ENCODE results near the gene CENPX.
"Not testable (repeated sequence)": the region's sequence is repeated elsewhere in the genome, so short reads cannot be mapped to it uniquely, and the experiment has no call there.

CENPX gene

DNA sequence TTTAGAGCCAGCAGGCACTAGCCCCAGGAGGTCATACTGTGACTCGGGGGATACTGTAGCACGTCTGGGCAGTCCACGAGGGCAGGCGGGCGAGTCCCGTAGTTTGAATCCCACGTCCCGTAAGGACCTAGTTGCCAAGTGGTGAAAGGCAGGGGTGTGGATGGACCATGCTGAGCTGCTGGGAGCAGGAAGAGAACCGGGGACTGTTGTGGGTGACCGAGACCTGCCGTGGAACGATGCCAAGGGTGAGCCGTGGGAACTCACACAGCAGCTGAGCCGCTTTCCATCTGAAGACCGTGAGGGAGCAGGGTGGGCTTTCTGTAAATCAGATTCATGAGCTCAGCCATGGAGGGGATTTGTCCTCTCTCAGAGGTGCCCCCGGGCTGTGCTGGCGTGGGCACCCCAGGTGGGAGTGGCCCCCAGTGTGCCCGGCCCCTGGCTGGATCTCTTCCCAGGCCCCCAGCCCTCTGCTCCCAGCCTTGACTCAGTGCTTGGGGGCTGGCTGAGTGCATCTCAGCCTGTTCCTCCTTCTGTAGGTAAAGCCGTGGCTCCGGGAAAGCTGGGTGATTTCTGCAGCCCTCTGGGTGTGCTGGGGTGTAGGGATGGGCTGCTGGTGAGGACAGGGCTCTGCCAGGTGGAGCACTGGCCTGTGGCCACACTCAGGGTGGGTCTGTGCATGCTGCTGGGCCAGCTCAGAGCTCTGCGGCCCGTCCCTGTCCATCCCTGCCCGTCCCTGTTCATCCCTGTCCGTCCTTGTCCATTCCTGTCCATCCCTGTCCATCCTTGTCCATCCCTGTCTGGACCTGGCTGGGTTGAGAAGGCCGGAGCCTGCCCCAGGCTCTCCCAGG lies 31.6 kb downstream of the CENPX start:
- Histone ChIP-seq H3K27ac (ENCODE audit: low read depth in 2 of 2, low read length in 2 of 2) (peak overlapping the region; percentile 38 to 52), H3K36me3 (ENCODE audit: control insufficient read depth in 2 of 2, insufficient read depth in 2 of 2, low read length in 2 of 2) (peaks cover under 1 to 5% of the 10 kb centered on the region in 2 donors), H3K9me3 (ENCODE audit: control insufficient read depth in 2 of 2, low read length in 2 of 2) (no peaks in the 10 kb centered on the region), H3K9ac (ENCODE audit: low read depth in 1 of 2, low read length in 2 of 2) (peak overlapping the region; percentile 18 to 47), H3K4me3 (ENCODE audit: low read length in 2 of 2) (no peak overlapping the region), H3K27me3 (ENCODE audit: control insufficient read depth in 2 of 2, insufficient read depth in 2 of 2, low read length in 2 of 2) (no peaks in the 10 kb centered on the region), H3K4me1 (ENCODE audit: control insufficient read depth in 2 of 2, insufficient read depth in 2 of 2, low read length in 2 of 2) (peaks cover 18% of the 10 kb centered on the region in 2 donors)

DNA sequence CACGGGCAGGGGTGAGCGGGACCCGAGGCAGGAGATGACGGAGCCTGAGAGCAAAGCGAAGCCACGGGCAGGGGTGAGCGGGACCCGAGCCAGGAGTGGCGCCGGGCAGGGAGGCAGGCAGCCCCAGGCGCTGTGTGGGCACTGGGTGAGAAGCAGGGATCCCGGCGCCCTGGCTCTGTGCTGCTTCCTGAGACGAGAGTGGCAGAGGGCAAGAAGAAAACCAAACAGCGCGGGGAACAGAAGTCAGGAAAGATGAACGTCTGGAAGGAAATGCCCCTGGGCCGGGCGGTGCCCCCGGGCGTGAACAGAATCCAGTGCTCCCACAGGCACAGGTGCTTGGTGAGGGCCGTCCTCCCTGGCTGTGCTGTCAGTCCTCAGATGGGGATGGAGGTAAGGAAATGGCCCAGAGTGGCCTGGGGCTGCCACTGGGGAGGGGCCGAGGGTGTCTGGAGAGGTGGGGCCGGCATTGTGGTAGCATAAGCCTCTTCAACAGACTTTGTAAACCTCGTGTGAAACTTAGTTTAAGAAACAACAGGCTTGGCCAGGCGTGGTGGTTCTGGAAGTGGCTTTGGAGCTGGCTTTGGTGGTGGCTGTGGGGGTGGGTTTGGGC lies 35.4 kb downstream of the CENPX start:
- Histone ChIP-seq H3K4me1 (ENCODE audit: control insufficient read depth in 2 of 2, insufficient read depth in 2 of 2, low read length in 2 of 2) (peaks cover 13 to 18% of the 10 kb centered on the region in 2 donors), H3K27me3 (ENCODE audit: control insufficient read depth in 2 of 2, insufficient read depth in 2 of 2, low read length in 2 of 2) (no peaks in the 10 kb centered on the region), H3K27ac (ENCODE audit: low read depth in 2 of 2, low read length in 2 of 2) (no peak overlapping the region), H3K4me3 (ENCODE audit: low read length in 2 of 2) (no peak overlapping the region), H3K36me3 (ENCODE audit: control insufficient read depth in 2 of 2, insufficient read depth in 2 of 2, low read length in 2 of 2) (peaks cover 14 to 17% of the 10 kb centered on the region in 2 donors), H3K9ac (ENCODE audit: low read depth in 1 of 2, low read length in 2 of 2) (no peak overlapping the region), H3K9me3 (ENCODE audit: control insufficient read depth in 2 of 2, low read length in 2 of 2) (no peaks in the 10 kb centered on the region)

DNA sequence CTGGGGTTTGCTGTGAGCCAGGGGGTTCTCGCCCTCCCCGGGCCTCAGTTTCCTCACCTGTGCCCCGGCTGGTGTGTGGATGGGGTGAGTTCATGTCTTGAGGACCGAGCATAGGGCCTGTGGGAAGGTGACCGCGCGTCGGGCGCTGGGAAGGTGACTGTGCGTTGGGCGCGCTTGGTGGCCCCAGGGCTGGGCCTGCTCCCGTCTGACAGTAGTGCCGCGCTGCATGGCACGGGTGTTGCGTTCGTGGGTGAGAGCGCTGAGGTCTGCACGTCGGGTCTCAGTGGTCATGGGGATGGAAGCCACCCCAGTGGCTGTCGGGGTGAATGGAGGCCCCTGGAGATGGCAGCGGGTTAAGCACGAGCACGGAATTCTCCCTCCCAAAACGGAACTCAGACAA lies 36.1 kb downstream of the CENPX start:
- no peaks in the 10 kb centered on the region for H3K9me3 ChIP-seq (ENCODE audit: control insufficient read depth in 2 of 2, low read length in 2 of 2)
- H3K4me3 ChIP-seq (ENCODE audit: low read length in 2 of 2): no peak overlapping the region
- peaks cover 16 to 17% of the 10 kb centered on the region in 2 donors for H3K36me3 ChIP-seq (ENCODE audit: control insufficient read depth in 2 of 2, insufficient read depth in 2 of 2, low read length in 2 of 2)
- H3K4me1 ChIP-seq (ENCODE audit: control insufficient read depth in 2 of 2, insufficient read depth in 2 of 2, low read length in 2 of 2): peaks cover 8 to 11% of the 10 kb centered on the region in 2 donors
- H3K9ac ChIP-seq (ENCODE audit: low read depth in 1 of 2, low read length in 2 of 2): no peak overlapping the region
- H3K27ac ChIP-seq (ENCODE audit: low read depth in 2 of 2, low read length in 2 of 2): no peak overlapping the region
- no peaks in the 10 kb centered on the region for H3K27me3 ChIP-seq (ENCODE audit: control insufficient read depth in 2 of 2, insufficient read depth in 2 of 2, low read length in 2 of 2)

DNA sequence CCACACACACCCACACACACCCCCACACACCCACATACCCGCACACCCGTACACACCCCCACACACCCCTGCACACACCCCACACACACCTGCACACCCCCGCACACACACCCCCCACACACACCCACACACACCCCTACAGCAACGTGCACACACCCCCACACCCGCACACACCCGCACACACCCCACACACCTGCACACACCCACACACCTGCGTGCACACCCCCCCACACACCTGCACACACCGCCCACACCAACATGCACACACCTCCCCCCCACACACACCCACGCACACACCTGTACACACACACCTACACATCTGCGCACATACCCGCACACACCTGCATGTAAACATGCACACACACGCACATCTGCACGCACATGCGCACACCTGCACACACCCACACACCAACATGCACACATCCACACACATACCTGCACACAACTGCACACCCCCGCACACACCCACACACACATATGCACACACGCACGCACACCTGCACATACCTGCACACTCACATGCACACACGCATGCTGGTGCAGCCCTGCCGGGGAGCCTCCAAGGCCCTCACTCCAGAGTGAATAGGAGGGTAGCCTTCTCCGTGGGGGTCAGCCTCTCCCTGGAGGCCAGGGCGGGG lies 37.8 kb downstream of the CENPX start:
- Histone ChIP-seq H3K27ac (ENCODE audit: low read depth in 2 of 2, low read length in 2 of 2) (no peak overlapping the region), H3K27me3 (ENCODE audit: control insufficient read depth in 2 of 2, insufficient read depth in 2 of 2, low read length in 2 of 2) (no peaks in the 10 kb centered on the region), H3K9ac (ENCODE audit: low read depth in 1 of 2, low read length in 2 of 2) (no peak overlapping the region), H3K36me3 (ENCODE audit: control insufficient read depth in 2 of 2, insufficient read depth in 2 of 2, low read length in 2 of 2) (peaks cover 17 to 24% of the 10 kb centered on the region in 2 donors), H3K4me1 (ENCODE audit: control insufficient read depth in 2 of 2, insufficient read depth in 2 of 2, low read length in 2 of 2) (no peaks in the 10 kb centered on the region), H3K4me3 (ENCODE audit: low read length in 2 of 2) (no peak overlapping the region), H3K9me3 (ENCODE audit: control insufficient read depth in 2 of 2, low read length in 2 of 2) (no peaks in the 10 kb centered on the region)

DNA sequence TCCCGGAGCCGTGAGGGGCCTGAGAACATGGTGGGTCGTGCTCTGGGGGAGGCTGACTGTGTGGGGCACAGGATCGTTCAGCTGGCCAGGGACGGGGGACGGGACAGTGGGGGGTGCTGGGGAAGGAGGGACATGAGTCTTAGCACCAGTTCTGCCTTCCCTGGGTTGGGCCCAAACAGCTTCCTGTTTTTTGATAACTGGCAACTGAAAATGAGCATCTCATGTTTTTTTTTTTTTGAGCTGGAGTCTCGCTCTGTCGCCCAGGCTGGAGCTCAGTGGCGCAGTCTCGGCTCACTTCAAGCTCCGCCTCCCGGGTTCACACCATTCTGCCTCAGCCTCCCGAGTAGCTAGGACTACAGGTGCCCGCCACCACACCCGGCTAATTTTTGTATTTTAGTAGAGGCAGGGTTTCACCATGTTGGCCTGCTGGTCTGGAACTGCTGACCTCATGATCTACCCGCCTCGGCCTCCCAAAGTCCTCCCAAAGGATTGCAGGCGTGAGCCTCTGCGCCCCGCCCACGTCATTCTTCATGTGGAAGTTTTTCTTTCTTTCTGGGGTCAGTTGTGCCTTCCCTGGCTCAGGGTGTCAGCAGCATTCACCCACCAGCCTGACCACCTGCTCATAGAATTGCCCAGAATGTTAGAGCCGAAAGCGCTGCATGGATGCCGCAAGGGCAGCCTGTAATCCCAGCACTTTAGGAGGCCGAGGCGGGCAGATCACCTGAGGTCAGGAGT lies 38.9 kb downstream of the CENPX start:
- Histone ChIP-seq H3K27me3 (ENCODE audit: control insufficient read depth in 2 of 2, insufficient read depth in 2 of 2, low read length in 2 of 2) (no peaks in the 10 kb centered on the region), H3K9me3 (ENCODE audit: control insufficient read depth in 2 of 2, low read length in 2 of 2) (no peaks in the 10 kb centered on the region), H3K4me3 (ENCODE audit: low read length in 2 of 2) (no peak overlapping the region), H3K27ac (ENCODE audit: low read depth in 2 of 2, low read length in 2 of 2) (no peak overlapping the region), H3K9ac (ENCODE audit: low read depth in 1 of 2, low read length in 2 of 2) (no peak overlapping the region), H3K4me1 (ENCODE audit: control insufficient read depth in 2 of 2, insufficient read depth in 2 of 2, low read length in 2 of 2) (no peaks in the 10 kb centered on the region), H3K36me3 (ENCODE audit: control insufficient read depth in 2 of 2, insufficient read depth in 2 of 2, low read length in 2 of 2) (peaks cover 17 to 24% of the 10 kb centered on the region in 2 donors)

DNA sequence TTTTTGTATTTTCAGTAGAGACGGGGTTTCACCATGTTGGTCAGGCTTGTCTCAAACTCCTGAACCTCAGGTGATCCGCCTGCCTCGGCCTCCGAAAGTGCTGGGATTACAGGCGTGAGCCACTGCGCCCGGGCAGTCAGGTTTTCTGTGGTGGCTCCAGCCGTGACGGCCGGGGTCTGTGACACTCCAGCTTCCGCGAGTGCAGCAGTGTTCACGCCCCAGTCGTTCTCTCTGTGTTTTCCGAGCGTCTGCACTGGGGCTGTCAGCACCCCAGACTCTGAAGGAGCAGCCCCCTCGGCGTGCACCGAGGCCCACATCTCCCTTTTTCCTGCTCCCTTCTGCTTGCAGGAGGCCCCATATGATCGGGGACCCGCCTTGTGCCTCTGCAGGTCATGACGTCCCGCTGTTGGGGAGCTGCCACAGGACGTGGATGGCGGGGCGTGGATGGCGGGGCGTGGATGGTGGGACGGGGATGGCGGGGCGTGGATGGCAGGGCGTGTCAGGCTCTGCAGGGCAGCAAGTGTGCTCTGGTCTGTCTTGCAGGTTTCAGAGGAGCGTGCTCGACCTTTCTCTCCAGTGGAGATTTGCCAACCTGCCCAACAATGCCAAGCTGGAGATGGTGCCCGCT lies 39.6 kb downstream of the CENPX start:
- H3K27ac ChIP-seq (ENCODE audit: low read depth in 2 of 2, low read length in 2 of 2): no peak overlapping the region
- H3K9ac ChIP-seq (ENCODE audit: low read depth in 1 of 2, low read length in 2 of 2): no peak overlapping the region
- peaks cover 3 to 4% of the 10 kb centered on the region in 2 donors for H3K4me1 ChIP-seq (ENCODE audit: control insufficient read depth in 2 of 2, insufficient read depth in 2 of 2, low read length in 2 of 2)
- peaks cover 17 to 24% of the 10 kb centered on the region in 2 donors for H3K36me3 ChIP-seq (ENCODE audit: control insufficient read depth in 2 of 2, insufficient read depth in 2 of 2, low read length in 2 of 2)
- H3K27me3 ChIP-seq (ENCODE audit: control insufficient read depth in 2 of 2, insufficient read depth in 2 of 2, low read length in 2 of 2): no peaks in the 10 kb centered on the region
- H3K4me3 ChIP-seq (ENCODE audit: low read length in 2 of 2): no peak overlapping the region
- H3K9me3 ChIP-seq (ENCODE audit: control insufficient read depth in 2 of 2, low read length in 2 of 2): no peaks in the 10 kb centered on the region

DNA sequence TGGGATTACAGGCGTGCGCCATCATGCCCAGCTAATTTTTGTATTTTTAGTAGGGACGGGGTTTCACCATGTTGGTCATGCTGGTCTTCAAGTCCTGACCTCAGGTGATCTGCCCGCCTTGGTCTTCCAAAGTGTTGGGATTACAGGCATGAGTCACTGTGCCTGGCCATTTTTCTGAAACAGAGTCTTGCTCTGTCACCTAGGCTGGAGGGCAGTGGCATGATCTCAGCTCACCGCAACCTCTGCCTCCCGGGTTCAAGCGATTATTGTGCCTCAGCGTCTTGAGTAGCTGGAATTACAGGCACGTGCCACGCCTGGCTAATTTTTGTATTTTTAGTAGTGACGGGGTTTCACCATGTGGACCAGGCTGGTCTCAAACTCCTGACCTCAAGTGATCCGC lies 41.2 kb downstream of the CENPX start:
- not testable (repeated sequence) for H3K9me3 ChIP-seq (ENCODE audit: control insufficient read depth in 2 of 2, low read length in 2 of 2); H3K4me3 ChIP-seq (ENCODE audit: low read length in 2 of 2); H3K27me3 ChIP-seq (ENCODE audit: control insufficient read depth in 2 of 2, insufficient read depth in 2 of 2, low read length in 2 of 2); H3K27ac ChIP-seq (ENCODE audit: low read depth in 2 of 2, low read length in 2 of 2); H3K9ac ChIP-seq (ENCODE audit: low read depth in 1 of 2, low read length in 2 of 2); H3K4me1 ChIP-seq (ENCODE audit: control insufficient read depth in 2 of 2, insufficient read depth in 2 of 2, low read length in 2 of 2)
- peaks cover 15 to 24% of the 10 kb centered on the region in 2 donors for H3K36me3 ChIP-seq (ENCODE audit: control insufficient read depth in 2 of 2, insufficient read depth in 2 of 2, low read length in 2 of 2)

DNA sequence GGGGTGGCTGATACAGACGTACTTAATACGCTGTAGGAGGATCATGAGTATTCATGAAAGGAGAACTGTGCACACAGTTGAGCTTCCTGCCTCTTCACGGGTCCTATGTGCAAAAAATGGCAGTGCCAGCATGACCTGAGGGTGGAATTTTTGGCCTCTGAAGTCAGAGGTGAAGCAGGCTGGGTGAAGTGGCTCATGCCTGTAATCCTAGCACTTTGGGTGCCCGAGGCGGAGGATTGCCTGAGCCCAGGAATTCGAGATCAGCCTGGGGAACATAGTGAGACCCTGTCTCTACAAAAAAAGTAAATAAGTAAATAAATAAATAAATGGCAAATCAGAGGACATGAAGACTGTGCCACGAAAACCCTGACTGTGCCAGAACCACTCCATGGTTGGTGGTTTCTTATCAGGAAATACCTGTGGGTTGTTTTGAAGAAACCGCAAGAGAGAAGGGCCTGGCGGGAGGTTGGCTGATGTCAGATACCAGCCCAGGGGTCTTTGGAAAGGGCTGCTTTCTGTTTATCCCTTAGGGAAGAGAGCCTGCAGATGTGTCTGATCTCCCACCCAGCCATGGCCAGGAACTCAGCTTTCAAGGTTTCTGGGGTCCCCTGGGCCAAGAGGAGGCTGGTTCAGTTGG lies 41.9 kb downstream of the CENPX start:
- no peaks in the 10 kb centered on the region for H3K9me3 ChIP-seq (ENCODE audit: control insufficient read depth in 2 of 2, low read length in 2 of 2)
- H3K4me3 ChIP-seq (ENCODE audit: low read length in 2 of 2): no peak overlapping the region
- no peaks in the 10 kb centered on the region for H3K27me3 ChIP-seq (ENCODE audit: control insufficient read depth in 2 of 2, insufficient read depth in 2 of 2, low read length in 2 of 2)
- H3K4me1 ChIP-seq (ENCODE audit: control insufficient read depth in 2 of 2, insufficient read depth in 2 of 2, low read length in 2 of 2): peaks cover 10% of the 10 kb centered on the region in 2 donors
- peaks cover 10 to 21% of the 10 kb centered on the region in 2 donors for H3K36me3 ChIP-seq (ENCODE audit: control insufficient read depth in 2 of 2, insufficient read depth in 2 of 2, low read length in 2 of 2)
- no peak overlapping the region for H3K27ac ChIP-seq (ENCODE audit: low read depth in 2 of 2, low read length in 2 of 2)
- no peak overlapping the region for H3K9ac ChIP-seq (ENCODE audit: low read depth in 1 of 2, low read length in 2 of 2)

DNA sequence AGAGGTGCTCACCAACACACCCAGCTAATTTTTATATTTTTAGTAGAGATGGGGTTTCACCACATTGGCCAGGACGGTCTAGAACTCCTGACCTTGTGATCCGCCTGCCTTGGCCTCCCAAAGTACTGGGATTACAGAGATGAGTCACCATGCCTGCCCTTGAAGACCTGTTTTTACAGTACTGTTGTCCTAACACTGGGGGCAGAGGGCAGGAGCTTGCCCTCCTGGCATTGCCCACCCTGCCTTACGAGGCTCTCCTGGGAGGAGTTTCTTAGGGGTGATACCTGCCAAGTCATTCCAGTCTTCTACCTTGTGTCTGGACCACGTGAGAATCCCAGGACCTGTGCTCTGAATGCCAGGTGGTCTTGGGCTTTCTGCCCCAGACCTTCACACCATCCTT lies 42.6 kb downstream of the CENPX start:
- Histone ChIP-seq H3K9me3 (ENCODE audit: control insufficient read depth in 2 of 2, low read length in 2 of 2) (no peaks in the 10 kb centered on the region), H3K9ac (ENCODE audit: low read depth in 1 of 2, low read length in 2 of 2) (no peak overlapping the region), H3K4me3 (ENCODE audit: low read length in 2 of 2) (no peak overlapping the region), H3K4me1 (ENCODE audit: control insufficient read depth in 2 of 2, insufficient read depth in 2 of 2, low read length in 2 of 2) (peaks cover 10% of the 10 kb centered on the region in 2 donors), H3K36me3 (ENCODE audit: control insufficient read depth in 2 of 2, insufficient read depth in 2 of 2, low read length in 2 of 2) (peaks cover 4 to 14% of the 10 kb centered on the region in 2 donors), H3K27ac (ENCODE audit: low read depth in 2 of 2, low read length in 2 of 2) (no peak overlapping the region), H3K27me3 (ENCODE audit: control insufficient read depth in 2 of 2, insufficient read depth in 2 of 2, low read length in 2 of 2) (no peaks in the 10 kb centered on the region)

Data from mucosa of rectum (tissue), 2 donors.